CD4-positive, alpha-beta T cell (primary cell): Measurements from ENCODE around the gene CRKL. TPM values are rescaled to one million over a fixed set of nuclear protein-coding genes. Genes with fewer than 3 reads are reported as not detected.

ENCODE experiments used
- ATAC-seq: fragments of 200-7000 bp; cut with Tn5 transposase; one replicate; pipeline ENCODE4 v1.10.0; 2022; ENCODE audit warnings: mild to moderate bottlenecking; ENCODE audit not compliant: poor library complexity
- CTCF ChIA-PET: fragments of 350-600 bp; sonication (Branson Sonifier 250); formaldehyde crosslinking; loops from one replicate; lab custom pipeline; 2021; ENCODE audit warnings: antibody characterized with exemption, inconsistent platforms; lab: Charles Lee
- POLR2A ChIA-PET: fragments of 350-600 bp; sonication (Branson Sonifier 250); formaldehyde crosslinking; loops from one replicate; lab custom pipeline; 2021; ENCODE audit warnings: antibody characterized with exemption, inconsistent platforms; lab: Charles Lee
- DNase-seq, 14 experiments: peaks; one replicate each; pipeline ENCODE4 v3.0.0-alpha.2; 2013 to 2020; ENCODE audit warnings: mixed read lengths in 2 of 14
- H3K27ac ChIP-seq, 2 donors: one replicate each; pipeline versions ENCODE4 v1.5.1 to v1.7.0; 2013; ENCODE audit warnings: low read length in 2 of 2, low read depth in 1 of 2, mild to moderate bottlenecking in 1 of 2
- H3K27me3 ChIP-seq, 2 experiments: 1 replicate in 1 of 2; 2 replicates in 1 of 2; pipeline versions ENCODE4 v1.6.1 to v1.7.0; 2013; ENCODE audit warnings: low read length in 2 of 2, control low read depth in 1 of 2, mild to moderate bottlenecking in 1 of 2, moderate library complexity in 1 of 2; ENCODE audit not compliant: insufficient read depth in 2 of 2, control insufficient read depth in 1 of 2
- H3K36me3 ChIP-seq: one replicate; pipeline ENCODE4 v1.6.1; 2013; ENCODE audit warnings: low read length, control low read depth; ENCODE audit not compliant: insufficient read depth
- H3K4me1 ChIP-seq: one replicate; pipeline ENCODE4 v1.6.1; 2013; ENCODE audit warnings: low read length, control low read depth; ENCODE audit not compliant: insufficient read depth
- H3K4me3 ChIP-seq: one replicate; pipeline ENCODE4 v1.5.1; 2013; ENCODE audit warnings: mild to moderate bottlenecking, low read length, moderate library complexity
- H3K9me3 ChIP-seq, 2 experiments: 1 replicate in 1 of 2; 2 replicates in 1 of 2; pipeline versions ENCODE4 v1.6.1 to v1.7.0; 2013; ENCODE audit warnings: low read length in 2 of 2, mild to moderate bottlenecking in 2 of 2, control low read depth in 1 of 2, moderate library complexity in 1 of 2; ENCODE audit not compliant: control insufficient read depth in 1 of 2, insufficient read depth in 1 of 2
- H3K27ac Mint-ChIP-seq: one replicate; pipeline ENCODE4 v1.8.0; 2020; ENCODE audit warnings: mixed read lengths
- H3K27me3 Mint-ChIP-seq: one replicate; pipeline ENCODE4 v1.8.0; 2021; ENCODE audit warnings: mixed read lengths
- H3K36me3 Mint-ChIP-seq: one replicate; pipeline ENCODE4 v1.8.0; 2021; ENCODE audit warnings: low read depth, mixed read lengths
- H3K4me1 Mint-ChIP-seq: one replicate; pipeline ENCODE4 v1.8.0; 2021; ENCODE audit warnings: low read depth, mixed read lengths
- H3K4me3 Mint-ChIP-seq: one replicate; pipeline ENCODE4 v1.8.0; 2020; ENCODE audit warnings: mild to moderate bottlenecking, mixed read lengths
- H3K9me3 Mint-ChIP-seq: one replicate; pipeline ENCODE4 v1.8.0; 2020; ENCODE audit warnings: mixed read lengths
- intact Hi-C, 2 experiments: fragments of 100-400 bp; cut with DNase I in 1 of 2; cut with micrococcal nuclease in 1 of 2; formaldehyde crosslinking; loops; one replicate each; pipeline versions ENCODE4 v1.15.1 to v1.9.0; 2023 to 2025; cut with DNase I, micrococcal nuclease
- total RNA-seq, 174 experiments: library from RNA in 2 of 174; stranded (reverse) in 2 of 174; gene quantifications; one replicate each; pipeline ENCODE4 v1.2.3 and lab custom pipeline; 2021 to 2026
- TF ChIP-seq, protein P1 (sequence below): fragments of 200-600 bp; IDR thresholded peaks from one replicate; pipeline ENCODE4 v1.8.0; 2022; ENCODE audit warnings: antibody characterized with exemption, mild to moderate bottlenecking

CRKL gene
- total RNA-seq, 2 experiments from 2014 or later: 41.9 to 43.5 TPM

DNA sequence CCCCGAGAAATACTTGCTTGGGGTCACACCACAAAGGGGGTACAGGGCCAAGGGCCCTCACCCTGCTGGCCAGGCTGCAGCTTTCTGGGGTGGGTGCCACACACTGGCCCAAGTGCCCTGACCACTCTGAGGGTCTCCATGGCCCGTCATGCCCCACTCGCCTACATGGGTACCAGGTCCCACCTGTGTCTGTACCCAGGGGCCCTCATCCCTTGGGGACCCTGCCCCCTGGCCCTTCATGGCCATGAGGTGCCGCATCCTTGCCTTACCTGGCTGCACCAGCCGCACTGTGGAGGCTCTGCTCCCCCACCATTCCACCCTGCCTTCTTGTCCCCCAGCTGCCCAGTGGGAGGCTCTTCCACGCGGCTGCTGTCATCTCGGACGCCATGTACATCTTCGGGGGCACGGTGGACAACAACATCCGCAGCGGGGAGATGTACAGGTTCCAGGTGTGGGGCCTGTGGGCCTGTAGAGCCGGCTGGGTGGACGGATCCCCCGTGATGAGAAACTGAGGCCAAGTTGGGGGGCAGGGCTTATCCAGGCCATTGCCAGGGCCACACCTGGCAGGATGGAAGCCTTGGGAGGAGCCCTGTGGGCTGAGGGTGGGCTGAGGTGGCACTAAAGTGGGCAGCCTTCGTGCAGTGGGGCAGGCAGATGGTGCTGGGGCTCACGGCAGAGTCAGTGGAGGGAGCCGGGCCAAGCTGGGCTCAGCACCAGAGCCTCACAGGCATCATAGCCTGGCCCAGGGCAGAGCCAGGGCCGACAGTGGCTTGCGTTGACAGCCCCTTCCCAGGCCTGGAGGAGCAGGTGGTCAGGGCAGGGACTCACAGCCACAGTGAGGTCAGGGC is 75.5 kb downstream of the CRKL start:
- Mint-ChIP-seq H3K27me3 (no peaks in the 10 kb centered on the region), H3K27ac (no peak overlapping the region), H3K4me3 (no peak overlapping the region), H3K9me3 (no peaks in the 10 kb centered on the region), H3K4me1 (no peaks in the 10 kb centered on the region), H3K36me3 (peaks cover 23% of the 10 kb centered on the region)
- Histone ChIP-seq H3K27ac (no peak overlapping the region), H3K4me1 (peaks cover 11% of the 10 kb centered on the region), H3K9me3 (no peaks in the 10 kb centered on the region), H3K36me3 (peaks cover 66% of the 10 kb centered on the region), H3K27me3 (no peaks in the 10 kb centered on the region), H3K4me3 (no peak overlapping the region)
- no peak for DNase-seq
- intact Hi-C loops: loop anchor here in 1 of 2 experiments (5.0 kb wide), 1 partner anchor 50 kb away; no protein-coding TSS in a partner anchor
- ChIA-PET POLR2A (no interaction called here), CTCF (no interaction called here)
- TF ChIP-seq, protein P1, sequence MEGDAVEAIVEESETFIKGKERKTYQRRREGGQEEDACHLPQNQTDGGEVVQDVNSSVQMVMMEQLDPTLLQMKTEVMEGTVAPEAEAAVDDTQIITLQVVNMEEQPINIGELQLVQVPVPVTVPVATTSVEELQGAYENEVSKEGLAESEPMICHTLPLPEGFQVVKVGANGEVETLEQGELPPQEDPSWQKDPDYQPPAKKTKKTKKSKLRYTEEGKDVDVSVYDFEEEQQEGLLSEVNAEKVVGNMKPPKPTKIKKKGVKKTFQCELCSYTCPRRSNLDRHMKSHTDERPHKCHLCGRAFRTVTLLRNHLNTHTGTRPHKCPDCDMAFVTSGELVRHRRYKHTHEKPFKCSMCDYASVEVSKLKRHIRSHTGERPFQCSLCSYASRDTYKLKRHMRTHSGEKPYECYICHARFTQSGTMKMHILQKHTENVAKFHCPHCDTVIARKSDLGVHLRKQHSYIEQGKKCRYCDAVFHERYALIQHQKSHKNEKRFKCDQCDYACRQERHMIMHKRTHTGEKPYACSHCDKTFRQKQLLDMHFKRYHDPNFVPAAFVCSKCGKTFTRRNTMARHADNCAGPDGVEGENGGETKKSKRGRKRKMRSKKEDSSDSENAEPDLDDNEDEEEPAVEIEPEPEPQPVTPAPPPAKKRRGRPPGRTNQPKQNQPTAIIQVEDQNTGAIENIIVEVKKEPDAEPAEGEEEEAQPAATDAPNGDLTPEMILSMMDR: no peak
- no peak for ATAC-seq

DNA sequence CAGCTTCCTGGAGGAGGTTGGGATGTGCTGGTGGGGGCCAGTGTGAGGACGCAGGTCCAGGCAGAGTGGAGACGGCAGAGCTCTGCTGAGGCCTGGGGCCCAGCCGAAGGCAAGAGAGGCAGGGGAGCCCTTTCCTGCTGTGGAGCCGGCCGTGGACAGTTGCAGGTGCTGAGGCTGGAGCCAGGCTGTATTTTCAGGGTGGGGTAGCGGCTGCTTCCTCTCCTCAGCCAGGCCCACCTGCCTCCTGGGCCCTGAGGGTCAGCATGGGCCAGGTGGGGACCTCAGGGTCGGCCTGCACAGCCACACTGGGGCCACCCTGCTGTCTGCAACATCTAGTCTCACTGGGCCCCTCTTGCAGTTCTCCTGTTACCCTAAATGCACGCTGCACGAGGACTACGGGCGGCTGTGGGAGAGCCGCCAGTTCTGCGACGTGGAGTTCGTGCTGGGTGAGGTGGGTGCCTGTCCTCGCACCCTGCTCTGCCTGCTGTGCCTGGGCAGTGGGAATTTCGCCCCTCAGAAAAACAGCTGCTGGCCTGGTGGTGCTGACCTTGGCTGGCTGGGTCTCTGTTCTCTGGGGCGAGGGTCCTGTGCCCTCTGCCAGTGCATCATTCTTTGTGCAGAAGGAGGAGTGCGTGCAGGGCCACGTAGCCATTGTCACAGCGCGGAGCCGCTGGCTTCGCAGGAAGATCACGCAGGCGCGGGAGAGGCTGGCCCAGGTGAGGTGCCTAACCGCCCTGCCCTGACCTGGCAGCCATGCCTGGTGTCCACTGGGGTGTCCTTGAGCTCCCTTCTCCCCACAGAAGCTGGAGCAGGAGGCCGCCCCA is 76.3 kb downstream of the CRKL start:
- ATAC-seq (no peak), DNase-seq (no peak)
- no peak overlapping the region for H3K4me3 Mint-ChIP-seq
- H3K36me3 Mint-ChIP-seq: peaks cover 23% of the 10 kb centered on the region
- Histone ChIP-seq H3K36me3 (peaks cover 66% of the 10 kb centered on the region), H3K4me3 (no peak overlapping the region), H3K4me1 (peaks cover 18% of the 10 kb centered on the region), H3K27me3 (no peaks in the 10 kb centered on the region), H3K9me3 (no peaks in the 10 kb centered on the region), H3K27ac (no peak overlapping the region)
- intact Hi-C loops: loop anchor here in 1 of 2 experiments (5.0 kb wide), 1 partner anchor 49 kb away; no protein-coding TSS in a partner anchor
- ChIA-PET CTCF (no interaction called here), POLR2A (no interaction called here)
- H3K9me3 Mint-ChIP-seq: no peaks in the 10 kb centered on the region
- H3K27me3 Mint-ChIP-seq: no peaks in the 10 kb centered on the region
- TF ChIP-seq, protein P1: no peak
- H3K27ac Mint-ChIP-seq: no peak overlapping the region
- peaks cover 5% of the 10 kb centered on the region for H3K4me1 Mint-ChIP-seq

DNA sequence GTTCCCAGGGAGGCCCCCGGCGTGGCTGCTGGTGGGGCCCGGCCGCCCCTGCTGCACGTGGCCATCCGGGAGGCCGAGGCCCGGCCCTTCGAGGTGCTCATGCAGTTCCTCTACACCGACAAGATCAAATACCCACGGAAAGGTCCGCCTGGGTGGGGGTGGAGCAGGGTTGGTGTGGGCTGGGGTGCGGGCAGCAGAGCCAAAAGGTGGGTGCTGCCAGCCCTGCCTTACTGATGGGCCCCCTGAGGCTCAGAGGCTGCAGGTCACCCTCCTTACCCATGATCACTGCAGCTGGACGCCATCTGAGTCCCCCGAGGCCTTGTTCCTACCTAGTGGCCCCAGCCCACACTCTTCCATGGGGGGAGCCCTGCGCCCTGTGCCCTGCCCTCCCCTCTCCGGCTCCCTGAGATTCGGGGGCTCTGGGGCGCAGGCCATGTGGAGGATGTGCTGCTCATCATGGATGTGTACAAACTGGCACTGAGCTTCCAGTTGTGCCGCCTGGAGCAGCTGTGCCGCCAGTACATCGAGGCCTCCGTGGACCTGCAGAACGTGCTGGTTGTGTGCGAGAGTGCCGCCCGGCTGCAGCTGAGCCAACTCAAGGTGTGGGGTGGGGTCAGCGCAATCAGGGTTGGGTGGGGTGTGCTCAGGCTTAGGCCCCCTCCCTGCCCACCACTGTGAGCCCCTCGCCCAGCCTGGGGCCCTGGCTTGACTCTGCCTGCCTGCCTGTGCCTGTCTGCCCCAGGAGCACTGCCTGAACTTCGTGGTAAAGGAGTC is 77.1 kb downstream of the CRKL start:
- no peak overlapping the region for H3K27ac Mint-ChIP-seq

More for the DNA sequence above, 77.1 kb downstream of the CRKL start:
- ChIA-PET POLR2A (no interaction called here), CTCF (no interaction called here)
- Mint-ChIP-seq H3K4me3 (no peak overlapping the region), H3K27me3 (no peaks in the 10 kb centered on the region), H3K9me3 (no peaks in the 10 kb centered on the region), H3K36me3 (peaks cover 30% of the 10 kb centered on the region), H3K4me1 (peaks cover 7% of the 10 kb centered on the region)
- intact Hi-C loops: loop anchor here in 1 of 2 experiments (5.0 kb wide), 1 partner anchor 48 kb away; no protein-coding TSS in a partner anchor
- TF ChIP-seq, protein P1: no peak
- Histone ChIP-seq H3K27me3 (no peaks in the 10 kb centered on the region), H3K9me3 (no peaks in the 10 kb centered on the region), H3K4me1 (peaks cover 19% of the 10 kb centered on the region), H3K36me3 (peaks cover 72% of the 10 kb centered on the region), H3K27ac (no peak overlapping the region), H3K4me3 (no peak overlapping the region)
- DNase-seq (peak in 1 of 14 experiments; percentile 14), ATAC-seq (no peak)
